Trophoblast cell (in vitro differentiated cells and primary cell): ENCODE results near the gene DNAJC6.
"Not testable (repeated sequence)": the region's sequence is repeated elsewhere in the genome, so short reads cannot be mapped to it uniquely, and the experiment has no call there.

Experiments
- DNase-seq, 2 donors: peaks; one replicate each; pipeline ENCODE4 v3.0.0-alpha.2; 2016
- H2AFZ ChIP-seq: 2 replicates; pipeline ENCODE4 v1.6.1; 2013; ENCODE audit warnings: low read length, moderate library complexity, mild to moderate bottlenecking; ENCODE audit not compliant: insufficient read depth, poor library complexity
- H2AK5ac ChIP-seq: 2 replicates; pipeline ENCODE4 v1.6.1; 2013; ENCODE audit warnings: mild to moderate bottlenecking, low read length
- H2BK120ac ChIP-seq: 2 replicates; pipeline ENCODE4 v1.6.1; 2013; ENCODE audit warnings: low read length, mild to moderate bottlenecking, moderate library complexity; ENCODE audit not compliant: insufficient read depth, poor library complexity
- H2BK12ac ChIP-seq: 2 replicates; pipeline ENCODE4 v1.6.1; 2013; ENCODE audit warnings: mild to moderate bottlenecking, low read length, moderate library complexity
- H2BK5ac ChIP-seq: 2 replicates; pipeline ENCODE4 v1.6.1; 2013; ENCODE audit warnings: low read length, low read depth, moderate library complexity, mild to moderate bottlenecking; ENCODE audit not compliant: poor library complexity
- H3K14ac ChIP-seq: 2 replicates; pipeline ENCODE4 v1.6.1; 2013; ENCODE audit warnings: mild to moderate bottlenecking, low read length
- H3K18ac ChIP-seq: 2 replicates; pipeline ENCODE4 v1.6.1; 2013; ENCODE audit warnings: mild to moderate bottlenecking, low read length
- H3K23ac ChIP-seq: 2 replicates; pipeline ENCODE4 v1.6.1; 2013; ENCODE audit warnings: low read length
- H3K27ac ChIP-seq: 2 replicates; pipeline ENCODE4 v1.5.1; 2013; ENCODE audit warnings: low read depth, mild to moderate bottlenecking, inconsistent platforms, low read length, moderate library complexity
- H3K27me3 ChIP-seq: 2 replicates; pipeline ENCODE4 v1.6.1; 2013; ENCODE audit warnings: inconsistent platforms, mild to moderate bottlenecking, low read length, moderate library complexity; ENCODE audit not compliant: insufficient read depth
- H3K36me3 ChIP-seq, 2 experiments: 1 replicate in 1 of 2; 2 replicates in 1 of 2; pipeline ENCODE4 v1.6.1; 2013; ENCODE audit warnings: low read length in 2 of 2, mild to moderate bottlenecking in 2 of 2, moderate library complexity in 1 of 2; ENCODE audit not compliant: insufficient read depth in 2 of 2, control insufficient read depth in 1 of 2
- H3K4ac ChIP-seq: 2 replicates; pipeline ENCODE4 v1.6.1; 2013; ENCODE audit warnings: low read depth, mild to moderate bottlenecking, low read length, moderate library complexity
- H3K4me1 ChIP-seq, 2 experiments: 1 replicate in 1 of 2; 2 replicates in 1 of 2; pipeline ENCODE4 v1.6.1; 2013; ENCODE audit warnings: low read length in 2 of 2, mild to moderate bottlenecking in 2 of 2, moderate library complexity in 1 of 2; ENCODE audit not compliant: insufficient read depth in 2 of 2, control insufficient read depth in 1 of 2
- H3K4me2 ChIP-seq: 2 replicates; pipeline ENCODE4 v1.6.1; 2013; ENCODE audit warnings: inconsistent platforms, mild to moderate bottlenecking, low read length, moderate library complexity
- H3K4me3 ChIP-seq: 2 replicates; pipeline ENCODE4 v1.5.1; 2013; ENCODE audit warnings: mild to moderate bottlenecking, low read depth, low read length, inconsistent platforms
- H3K79me1 ChIP-seq: one replicate; pipeline ENCODE4 v1.6.1; 2013; ENCODE audit warnings: low read length
- H3K79me2 ChIP-seq: 2 replicates; pipeline ENCODE4 v1.6.1; 2013; ENCODE audit warnings: low read length, mild to moderate bottlenecking; ENCODE audit not compliant: control insufficient read depth, insufficient read depth, poor library complexity
- H3K9ac ChIP-seq: 2 replicates; pipeline ENCODE4 v1.6.1; 2013; ENCODE audit warnings: mild to moderate bottlenecking, low read length
- H3K9me3 ChIP-seq: 2 replicates; pipeline ENCODE4 v1.6.1; 2013; ENCODE audit warnings: low read depth, mild to moderate bottlenecking, control low read depth, inconsistent platforms, low read length; ENCODE audit not compliant: insufficient read depth
- H4K12ac ChIP-seq: 2 replicates; pipeline ENCODE4 v1.6.1; 2013; ENCODE audit warnings: low read depth, mild to moderate bottlenecking, low read length, moderate library complexity
- H4K8ac ChIP-seq: 2 replicates; pipeline ENCODE4 v1.6.1; 2013; ENCODE audit warnings: low read depth, mild to moderate bottlenecking, low read length, moderate library complexity
- H4K91ac ChIP-seq: one replicate; pipeline ENCODE4 v1.6.1; 2013; ENCODE audit warnings: low read depth, mild to moderate bottlenecking, low read length, moderate library complexity
- WGBS: extraction: QIAGEN DNeasy Blood & Tissue Kit; methylation state at CpG from one replicate; pipeline ENCODE4 v1.1.7; 2013; ENCODE audit warnings: missing lambda C conversion rate; ENCODE audit not compliant: insufficient read length, insufficient coverage; ENCODE audit errors: extremely low coverage; 5-methylcytosine and 5-hydroxymethylcytosine counted together

The DNAJC6 gene

DNA sequence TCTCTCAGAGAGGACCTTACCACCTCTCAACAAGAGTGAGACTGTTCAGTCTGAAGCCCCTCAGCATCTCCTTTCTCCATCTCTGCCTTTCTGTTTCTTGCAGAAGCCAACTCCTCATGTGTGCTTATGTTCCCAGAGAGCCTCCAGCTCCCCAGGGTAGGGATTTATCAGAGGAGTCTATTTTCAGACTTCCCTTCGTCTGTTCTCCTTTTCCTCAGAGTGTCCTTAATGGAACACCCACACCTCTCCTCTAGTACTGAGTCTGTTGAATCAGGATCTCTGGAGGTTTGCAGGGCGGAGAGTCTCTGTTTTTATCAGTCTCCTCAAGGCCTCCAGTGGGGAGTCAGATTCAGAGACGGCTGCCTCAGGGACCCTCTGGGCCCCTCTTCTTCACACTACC, 25.1 kb upstream of the DNAJC6 start:
- Histone ChIP-seq H3K4ac (no peak overlapping the region), H3K79me1 (peaks cover under 1% of the 10 kb centered on the region), H2BK12ac (no peak overlapping the region), H3K4me1 (peaks cover under 1% of the 10 kb centered on the region in 2 experiments), H4K8ac (no peak overlapping the region), H2BK120ac (no peak overlapping the region), H4K91ac (no peak overlapping the region), H3K23ac (no peak overlapping the region), H3K9ac (no peak overlapping the region), H3K4me2 (no peak overlapping the region), H3K36me3 (peaks cover 0 to under 1% of the 10 kb centered on the region in 2 experiments), H3K14ac (no peak overlapping the region), H3K79me2 (no peaks in the 10 kb centered on the region), H3K9me3 (no peaks in the 10 kb centered on the region), H2AFZ (no peak overlapping the region), H4K12ac (no peak overlapping the region), H3K27me3 (no peaks in the 10 kb centered on the region), H2BK5ac (no peak overlapping the region), H3K18ac (peak overlapping the region; percentile 8), H3K27ac (no peak overlapping the region), H2AK5ac (no peak overlapping the region), H3K4me3 (no peak overlapping the region)
- no CpG with 5 or more reads among the region's 3 CpGs for WGBS
- no peak for DNase-seq

DNA sequence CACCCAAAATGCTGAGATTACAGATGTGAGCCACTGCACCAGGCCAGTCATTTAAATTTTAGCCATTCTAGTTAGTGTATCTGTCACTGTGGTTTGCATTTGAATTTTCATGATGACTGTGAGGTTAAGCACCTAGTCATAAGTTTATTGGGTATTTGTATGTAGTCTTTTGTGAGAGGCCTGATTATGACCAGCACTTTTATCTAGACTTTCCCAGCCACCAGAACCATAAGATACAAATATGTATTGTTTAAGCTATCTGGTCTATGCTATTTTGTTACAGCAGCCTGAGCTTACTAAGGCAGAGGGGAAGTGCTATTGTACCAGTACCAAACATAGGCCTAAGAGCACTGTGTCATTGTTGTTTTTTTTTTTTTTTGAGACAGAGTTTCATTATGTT, 19.9 kb upstream of the DNAJC6 start:
- Histone ChIP-seq H3K4me3 (no peak overlapping the region), H4K12ac (no peak overlapping the region), H2BK5ac (no peak overlapping the region)

DNA sequence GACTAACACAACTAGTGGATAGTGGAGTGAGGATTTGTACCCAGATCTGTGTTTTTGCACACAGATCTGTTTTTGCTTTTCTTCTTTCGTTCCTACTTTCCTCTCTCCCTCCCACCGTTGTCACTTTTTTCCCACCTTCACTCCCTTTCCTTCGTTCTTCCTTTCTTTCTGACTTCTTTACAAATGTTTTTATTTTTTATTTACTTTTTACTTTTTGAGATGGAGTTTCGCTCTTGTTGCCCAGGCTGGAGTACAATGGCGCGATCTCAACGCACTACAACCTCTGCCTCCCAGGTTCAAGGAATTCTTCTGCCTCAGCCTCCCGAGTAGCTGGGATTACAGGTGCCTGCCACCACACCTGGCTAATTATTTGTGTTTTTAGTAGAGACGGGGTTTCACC, 17.5 kb upstream of the DNAJC6 start:
- H4K12ac ChIP-seq, H4K91ac ChIP-seq, H3K9me3 ChIP-seq, H2BK120ac ChIP-seq, H2BK12ac ChIP-seq, H2BK5ac ChIP-seq, H3K4me2 ChIP-seq, H3K4me1 ChIP-seq, H3K27me3 ChIP-seq, H3K14ac ChIP-seq, H3K9ac ChIP-seq, H3K27ac ChIP-seq, H2AFZ ChIP-seq, H3K79me1 ChIP-seq, DNase-seq, H3K18ac ChIP-seq, H3K4ac ChIP-seq, H3K79me2 ChIP-seq, H3K4me3 ChIP-seq, H4K8ac ChIP-seq, H3K23ac ChIP-seq, H2AK5ac ChIP-seq, H3K36me3 ChIP-seq: not testable (repeated sequence)
- WGBS: 100% methylated on average over 3 of the region's 9 CpGs

More for the DNA sequence above, 19.9 kb upstream of the DNAJC6 start:
- H2AFZ ChIP-seq: no peak overlapping the region
- H3K18ac ChIP-seq: no peak overlapping the region
- H2BK12ac ChIP-seq: no peak overlapping the region
- no peaks in the 10 kb centered on the region for H3K9me3 ChIP-seq
- no peak for DNase-seq
- H2AK5ac ChIP-seq: no peak overlapping the region
- H3K9ac ChIP-seq: no peak overlapping the region
- H3K4me1 ChIP-seq: no peaks in the 10 kb centered on the region
- no peaks in the 10 kb centered on the region for H3K79me2 ChIP-seq
- H2BK120ac ChIP-seq: no peak overlapping the region
- H4K91ac ChIP-seq: no peak overlapping the region
- H4K8ac ChIP-seq: no peak overlapping the region
- H3K23ac ChIP-seq: no peak overlapping the region
- no peak overlapping the region for H3K14ac ChIP-seq
- no peak overlapping the region for H3K4me2 ChIP-seq
- H3K4ac ChIP-seq: no peak overlapping the region
- no peaks in the 10 kb centered on the region for H3K27me3 ChIP-seq
- no peaks in the 10 kb centered on the region for H3K36me3 ChIP-seq
- no peak overlapping the region for H3K27ac ChIP-seq
- H3K79me1 ChIP-seq: no peaks in the 10 kb centered on the region

DNA sequence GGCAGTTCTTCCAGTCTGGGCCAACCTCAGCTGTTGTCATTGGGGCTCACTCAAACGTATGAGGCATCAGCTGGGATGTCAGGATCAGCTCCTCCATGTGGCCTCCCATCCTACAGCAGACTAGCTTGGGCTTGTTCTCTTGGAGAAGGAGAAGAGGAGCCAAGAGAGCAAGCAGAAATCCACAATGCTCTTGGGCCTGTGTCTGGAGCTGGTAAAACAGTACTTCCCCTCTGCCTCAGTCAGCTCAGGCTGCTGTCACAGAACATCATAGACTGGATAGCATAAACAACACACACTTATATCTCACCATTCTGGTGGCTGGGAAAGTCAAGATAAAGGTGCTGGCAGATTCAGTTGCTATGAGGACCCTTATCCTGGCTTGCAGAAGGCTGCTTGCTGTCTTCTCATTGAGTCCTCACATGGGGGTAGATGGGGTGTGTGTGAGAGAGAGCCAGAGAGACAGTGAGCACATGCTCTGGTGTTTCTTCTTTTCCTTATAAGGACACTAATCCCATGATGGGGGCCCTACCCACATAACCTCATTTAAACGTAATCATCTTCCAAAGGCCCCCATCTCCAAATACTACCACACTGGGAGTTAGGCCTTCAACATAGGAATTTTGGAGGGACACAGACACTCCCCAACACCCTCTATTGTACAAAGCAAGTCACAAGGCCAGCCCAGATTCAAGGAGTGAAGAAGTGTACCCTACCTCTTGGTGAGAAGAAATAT, 16.3 kb upstream of the DNAJC6 start:
- Histone ChIP-seq H4K8ac (no peak overlapping the region), H2BK12ac (no peak overlapping the region), H3K9ac (no peak overlapping the region), H3K23ac (no peak overlapping the region), H2BK120ac (no peak overlapping the region), H3K27ac (no peak overlapping the region), H3K4me1 (peaks cover 3% of the 10 kb centered on the region in 2 experiments), H4K12ac (no peak overlapping the region), H3K4me2 (no peak overlapping the region), H3K18ac (no peak overlapping the region), H2AFZ (no peak overlapping the region), H2AK5ac (no peak overlapping the region), H3K4ac (no peak overlapping the region), H3K9me3 (no peaks in the 10 kb centered on the region), H3K36me3 (no peaks in the 10 kb centered on the region), H4K91ac (no peak overlapping the region), H3K79me1 (no peaks in the 10 kb centered on the region), H3K14ac (no peak overlapping the region), H3K27me3 (no peaks in the 10 kb centered on the region), H3K79me2 (peaks cover under 1% of the 10 kb centered on the region), H2BK5ac (no peak overlapping the region), H3K4me3 (no peak overlapping the region)
- no CpG with 5 or more reads among the region's 2 CpGs for WGBS
- no peak for DNase-seq
